VCaP (cell line): ENCODE data around the gene RAB27B.
"Not testable (repeated sequence)": the region's sequence is repeated elsewhere in the genome, so short reads cannot be mapped to it uniquely, and the experiment has no call there.

ENCODE experiments used
- H3K27ac ChIP-seq: fragments of 450-650 bp; 2 replicates; pipeline ENCODE4 v1.5.1; 2017
- TF ChIP-seq, protein P1 (sequence below): fragments of 450-650 bp; conservative IDR thresholded peaks from 2 replicates; pipeline ENCODE4 v1.5.1; 2017; ENCODE audit warnings: mild to moderate bottlenecking, moderate library complexity

RAB27B gene

DNA sequence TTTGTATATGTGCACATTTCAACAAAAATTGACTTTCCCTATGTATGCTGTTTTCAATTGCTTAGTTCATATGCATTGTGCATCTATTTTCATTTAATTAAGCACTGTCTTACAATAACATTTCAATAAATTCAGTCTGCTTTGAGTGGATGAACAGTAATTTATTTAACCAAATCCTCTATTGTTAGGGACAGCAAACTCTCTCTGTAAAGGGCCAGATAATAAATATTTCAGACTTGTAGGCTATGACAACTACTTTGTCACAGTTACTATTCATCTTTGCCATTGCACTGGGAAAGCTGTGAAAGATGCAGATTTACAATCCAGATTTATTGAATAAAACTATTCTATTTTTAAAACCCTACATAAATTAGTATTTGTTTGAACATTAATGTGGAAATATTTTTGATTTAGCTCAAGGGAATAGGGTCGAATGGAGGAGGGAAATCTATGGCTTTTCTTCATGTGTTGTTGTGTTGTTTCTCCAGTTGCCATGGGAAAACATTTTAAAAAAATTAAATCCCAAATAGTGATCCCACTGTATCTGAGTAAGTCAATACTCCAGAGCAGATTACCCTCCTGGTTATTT is 14.2 kb upstream of the RAB27B start:
- TF ChIP-seq, protein P1, sequence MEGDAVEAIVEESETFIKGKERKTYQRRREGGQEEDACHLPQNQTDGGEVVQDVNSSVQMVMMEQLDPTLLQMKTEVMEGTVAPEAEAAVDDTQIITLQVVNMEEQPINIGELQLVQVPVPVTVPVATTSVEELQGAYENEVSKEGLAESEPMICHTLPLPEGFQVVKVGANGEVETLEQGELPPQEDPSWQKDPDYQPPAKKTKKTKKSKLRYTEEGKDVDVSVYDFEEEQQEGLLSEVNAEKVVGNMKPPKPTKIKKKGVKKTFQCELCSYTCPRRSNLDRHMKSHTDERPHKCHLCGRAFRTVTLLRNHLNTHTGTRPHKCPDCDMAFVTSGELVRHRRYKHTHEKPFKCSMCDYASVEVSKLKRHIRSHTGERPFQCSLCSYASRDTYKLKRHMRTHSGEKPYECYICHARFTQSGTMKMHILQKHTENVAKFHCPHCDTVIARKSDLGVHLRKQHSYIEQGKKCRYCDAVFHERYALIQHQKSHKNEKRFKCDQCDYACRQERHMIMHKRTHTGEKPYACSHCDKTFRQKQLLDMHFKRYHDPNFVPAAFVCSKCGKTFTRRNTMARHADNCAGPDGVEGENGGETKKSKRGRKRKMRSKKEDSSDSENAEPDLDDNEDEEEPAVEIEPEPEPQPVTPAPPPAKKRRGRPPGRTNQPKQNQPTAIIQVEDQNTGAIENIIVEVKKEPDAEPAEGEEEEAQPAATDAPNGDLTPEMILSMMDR: no peak
- no peak overlapping the region for H3K27ac ChIP-seq

DNA sequence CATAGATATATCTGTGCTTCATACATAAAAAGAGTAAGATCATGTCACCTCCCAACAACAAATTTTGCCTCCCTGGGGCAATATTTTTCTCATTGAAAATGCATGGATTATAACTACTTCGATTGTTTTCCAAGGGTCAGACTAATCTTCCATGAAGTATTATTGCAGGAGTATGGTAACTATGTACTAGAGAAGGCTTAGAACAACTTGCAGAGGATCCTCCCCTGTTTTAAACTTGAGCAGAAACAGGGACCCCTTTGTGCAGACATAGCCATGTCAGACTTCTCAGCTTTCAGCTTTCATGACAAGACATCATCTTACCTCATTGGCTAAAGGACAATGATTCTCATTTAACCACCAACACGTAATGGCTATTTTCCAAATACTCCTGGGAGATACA is 13.2 kb upstream of the RAB27B start:
- TF ChIP-seq, protein P1: no peak
- no peak overlapping the region for H3K27ac ChIP-seq

DNA sequence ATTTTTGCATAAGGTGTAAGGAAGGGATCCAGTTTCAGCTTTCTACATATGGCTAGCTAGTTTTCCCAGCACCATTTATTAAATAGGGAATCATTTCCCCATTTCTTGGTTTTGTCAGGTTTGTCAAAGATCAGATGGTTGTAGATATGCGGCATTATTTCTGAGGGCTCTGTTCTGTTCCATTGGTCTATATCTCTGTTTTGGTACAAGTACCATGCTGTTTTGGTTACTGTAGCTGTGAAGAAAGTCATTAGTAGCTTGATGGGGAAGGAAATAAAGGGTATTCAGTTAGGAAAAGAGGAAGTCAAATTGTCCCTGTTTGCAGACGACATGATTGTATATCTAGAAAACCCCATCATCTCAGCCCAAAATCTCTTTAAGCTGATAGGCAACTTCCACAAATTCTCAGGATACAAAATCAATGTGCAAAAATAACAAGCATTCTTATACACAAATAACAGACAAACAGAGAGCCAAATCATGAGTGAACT is 7.4 kb upstream of the RAB27B start:
- not testable (repeated sequence) for H3K27ac ChIP-seq

DNA sequence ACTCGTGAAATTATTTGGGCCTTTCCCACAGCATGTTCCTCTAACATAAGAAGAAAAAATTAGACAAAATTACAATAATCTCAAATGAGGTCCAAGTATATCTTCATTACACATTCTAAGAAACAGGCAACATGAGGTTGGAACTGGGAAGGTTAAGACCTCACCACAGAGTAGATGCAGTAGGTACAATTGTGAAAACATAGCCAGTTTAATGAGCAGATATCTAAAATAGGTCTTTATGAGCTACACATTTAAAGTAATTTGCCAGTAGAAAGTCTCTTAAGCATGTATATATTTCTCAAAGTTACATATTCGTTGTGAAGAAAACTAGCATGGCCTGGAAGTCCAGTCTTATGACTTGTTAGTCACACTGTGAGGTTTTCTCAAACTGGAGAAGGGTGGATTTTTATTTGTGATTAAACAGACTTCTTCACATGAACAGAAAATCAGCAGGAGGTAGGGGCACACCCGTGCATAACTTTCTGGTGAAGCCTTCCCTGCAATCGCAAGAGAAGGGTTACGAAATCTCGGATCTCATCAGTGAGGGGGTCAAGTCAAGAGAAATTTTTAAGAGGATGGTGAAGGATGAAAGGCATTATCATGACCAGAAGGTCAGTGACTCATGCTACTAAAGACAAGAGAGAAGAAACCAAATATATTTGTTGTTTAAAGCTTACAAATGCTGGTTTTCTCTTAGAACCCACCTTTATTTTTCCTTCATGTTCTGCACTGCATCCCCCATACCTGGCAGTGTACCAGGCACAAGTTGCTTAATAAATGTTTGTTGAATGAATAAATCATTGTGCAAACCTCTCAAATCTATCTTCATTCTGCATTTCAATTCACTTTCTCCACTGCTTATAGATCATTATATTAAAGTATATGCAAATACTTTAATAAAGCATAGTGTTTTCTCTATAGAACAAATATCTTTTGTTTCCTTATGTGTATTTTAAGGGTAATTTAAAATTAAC is 5.1 kb upstream of the RAB27B start:
- TF ChIP-seq, protein P1: no peak
- H3K27ac ChIP-seq: no peak overlapping the region

DNA sequence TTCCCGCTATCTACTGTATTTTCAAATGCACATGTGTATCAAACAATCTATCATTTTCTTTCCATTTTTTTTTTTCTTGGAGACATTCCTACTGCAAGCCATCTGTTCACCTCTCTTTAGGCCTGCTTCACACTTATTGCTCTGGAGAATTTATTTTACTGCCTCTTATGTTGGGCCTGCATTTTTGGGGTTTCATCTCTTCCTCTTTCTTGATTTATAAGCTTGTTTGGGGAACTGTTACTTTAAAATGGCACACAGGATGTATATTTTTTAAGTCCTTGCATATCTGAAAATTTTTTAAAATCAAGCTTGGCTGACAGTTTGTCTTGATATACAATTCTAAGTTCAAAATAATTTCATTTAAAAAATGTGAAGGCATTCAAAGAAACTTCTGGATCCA is 3.5 kb upstream of the RAB27B start:
- no peak overlapping the region for H3K27ac ChIP-seq
- TF ChIP-seq, protein P1: no peak

DNA sequence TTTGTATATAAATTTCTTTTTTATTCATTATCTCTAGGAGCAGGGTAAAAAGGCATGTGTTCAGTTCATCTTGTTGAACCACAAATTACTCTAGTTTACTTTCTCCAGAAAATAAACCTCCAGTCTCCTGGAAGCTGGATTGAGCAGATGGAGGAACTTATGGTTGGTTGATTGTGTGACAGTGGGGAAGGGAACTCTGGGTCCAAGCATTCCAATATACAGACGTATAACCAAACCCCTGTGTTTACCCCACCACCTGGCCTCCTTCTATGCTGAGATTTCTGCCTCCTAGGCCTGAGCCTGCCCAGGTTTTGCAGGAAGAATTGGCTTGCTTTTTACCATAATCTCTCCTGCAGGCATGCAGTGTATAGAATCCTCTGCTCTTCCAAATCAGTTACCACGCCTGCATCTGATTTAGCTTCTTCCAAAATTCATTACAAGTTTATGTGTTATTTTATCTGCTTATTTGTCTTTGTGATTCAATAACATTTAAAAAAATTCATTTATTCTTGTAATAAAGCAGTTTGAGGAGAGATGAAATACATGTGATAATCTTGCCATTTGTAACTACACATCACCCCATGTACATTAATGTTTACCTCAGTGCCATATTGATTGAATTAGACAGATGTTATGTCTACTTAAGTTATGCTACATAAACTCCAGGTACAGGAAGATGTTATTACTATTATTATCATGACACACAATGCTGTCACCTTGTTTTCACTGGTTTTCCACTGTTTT is 2.5 kb upstream of the RAB27B start:
- TF ChIP-seq, protein P1: no peak
- no peak overlapping the region for H3K27ac ChIP-seq

DNA sequence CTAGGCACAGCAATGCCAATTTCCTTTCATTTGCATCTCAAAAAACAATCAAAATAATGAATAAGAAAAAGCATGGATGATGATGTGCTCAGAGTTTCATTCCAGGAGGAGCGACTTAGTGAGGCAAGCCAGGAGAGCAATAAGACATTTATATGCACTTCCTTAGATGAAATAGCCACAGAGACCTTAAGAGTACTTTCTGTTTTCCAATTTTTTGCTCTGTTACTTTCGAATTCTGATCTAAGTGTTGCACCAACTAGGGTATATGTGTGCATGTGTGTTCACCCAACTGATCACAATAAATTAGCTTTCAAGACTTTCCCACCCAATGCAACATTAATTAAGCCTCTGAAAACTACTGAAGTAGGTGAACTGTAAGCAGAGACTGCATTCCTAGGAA is 709 bp downstream of the RAB27B start:
- TF ChIP-seq, protein P1: no peak

More for the DNA sequence above, 709 bp downstream of the RAB27B start:
- peak overlapping the region; percentile 92 for H3K27ac ChIP-seq
